ENCODE results near the gene DYRK1B. TPM values are rescaled to one million over a fixed set of nuclear protein-coding genes. Genes with fewer than 3 reads are reported as not detected.
A peak's percentile ranks its signal among the peaks of the same experiment; 100 is the strongest.

DYRK1B gene
- total RNA-seq, 1 donor from 2014 or later: 90.7 TPM

- H3K27ac Mint-ChIP-seq: no peak overlapping the region
Measured at GRCh38 chr19:39831679-39832078, 2.3 kb downstream of the DYRK1B start.

GRCh38 chr19:39830847-39831246 is 3.1 kb downstream of the DYRK1B start:
- H3K4me1 Mint-ChIP-seq (ENCODE audit: low read depth): peaks cover 18% of the 10 kb centered on the region
- H3K27me3 Mint-ChIP-seq: no peaks in the 10 kb centered on the region
- no peak for DNase-seq (ENCODE audit: low spot score, unreplicated experiment)
- no peak for TF ChIP-seq CTCF (IDR thresholded peaks at IDR 0.05; ENCODE audit: unreplicated experiment)
- peaks cover 27% of the 10 kb centered on the region for H3K36me3 Mint-ChIP-seq (ENCODE audit: insufficient read depth)
- H3K4me3 Mint-ChIP-seq (ENCODE audit: low read depth): peak overlapping the region; percentile 2
- peak overlapping the region; percentile 3 for H3K27ac Mint-ChIP-seq
- no peaks in the 10 kb centered on the region for H3K9me3 Mint-ChIP-seq (ENCODE audit: low read depth)

More at GRCh38 chr19:39831679-39832078, 2.3 kb downstream of the DYRK1B start:
- TF ChIP-seq CTCF (IDR thresholded peaks at IDR 0.05; ENCODE audit: unreplicated experiment): no peak
- H3K36me3 Mint-ChIP-seq (ENCODE audit: insufficient read depth): peaks cover 26% of the 10 kb centered on the region
- DNase-seq (ENCODE audit: low spot score, unreplicated experiment): no peak
- H3K9me3 Mint-ChIP-seq (ENCODE audit: low read depth): no peaks in the 10 kb centered on the region
- H3K4me1 Mint-ChIP-seq (ENCODE audit: low read depth): peaks cover 18% of the 10 kb centered on the region
- peak overlapping the region; percentile 86 for H3K4me3 Mint-ChIP-seq (ENCODE audit: low read depth)
- no peaks in the 10 kb centered on the region for H3K27me3 Mint-ChIP-seq

GRCh38 chr19:39830406-39830805 is 3.6 kb downstream of the DYRK1B start:
- TF ChIP-seq CTCF (IDR thresholded peaks at IDR 0.05; ENCODE audit: unreplicated experiment): no peak
- H3K4me3 Mint-ChIP-seq (ENCODE audit: low read depth): no peak overlapping the region
- DNase-seq (ENCODE audit: low spot score, unreplicated experiment): no peak
- no peaks in the 10 kb centered on the region for H3K27me3 Mint-ChIP-seq
- peaks cover 18% of the 10 kb centered on the region for H3K4me1 Mint-ChIP-seq (ENCODE audit: low read depth)
- H3K9me3 Mint-ChIP-seq (ENCODE audit: low read depth): no peaks in the 10 kb centered on the region
- H3K36me3 Mint-ChIP-seq (ENCODE audit: insufficient read depth): peaks cover 27% of the 10 kb centered on the region
- H3K27ac Mint-ChIP-seq: no peak overlapping the region

GRCh38 chr19:39829702-39830275 is 4.2 kb downstream of the DYRK1B start:
- Mint-ChIP-seq H3K4me1 (ENCODE audit: low read depth) (peaks cover 22% of the 10 kb centered on the region), H3K9me3 (ENCODE audit: low read depth) (no peaks in the 10 kb centered on the region), H3K4me3 (ENCODE audit: low read depth) (no peak overlapping the region), H3K36me3 (ENCODE audit: insufficient read depth) (peaks cover 27% of the 10 kb centered on the region), H3K27ac (peak overlapping the region; percentile 62), H3K27me3 (no peaks in the 10 kb centered on the region)
- DNase-seq (ENCODE audit: low spot score, unreplicated experiment): no peak
- no peak for TF ChIP-seq CTCF (IDR thresholded peaks at IDR 0.05; ENCODE audit: unreplicated experiment)

- Mint-ChIP-seq H3K9me3 (ENCODE audit: low read depth) (no peaks in the 10 kb centered on the region), H3K4me1 (ENCODE audit: low read depth) (peaks cover 20% of the 10 kb centered on the region), H3K27ac (no peak overlapping the region), H3K27me3 (no peaks in the 10 kb centered on the region), H3K36me3 (ENCODE audit: insufficient read depth) (peaks cover 26% of the 10 kb centered on the region), H3K4me3 (ENCODE audit: low read depth) (no peak overlapping the region)
- no peak for DNase-seq (ENCODE audit: low spot score, unreplicated experiment)
- TF ChIP-seq CTCF (IDR thresholded peaks at IDR 0.05; ENCODE audit: unreplicated experiment): no peak
Measured at GRCh38 chr19:39828654-39829032, 5.3 kb downstream of the DYRK1B start.
